HG03521 (cell line): ENCODE measurements around the gene BTBD9.
A peak's percentile ranks its signal among the peaks of the same experiment; 100 is the strongest.

ENCODE experiments used
- ATAC-seq: cut with Tn5 transposase; IDR thresholded peaks from one replicate; pipeline ENCODE4 v1.9.1; 2021; ENCODE audit warnings: mild to moderate bottlenecking, moderate library complexity; ENCODE audit not compliant: unreplicated experiment

Gene BTBD9

GRCh38 chr6:38310061-38310460 is 329.7 kb downstream of the BTBD9 start:
- no peak for ATAC-seq

- peak; percentile 65 for ATAC-seq
Observed at GRCh38 chr6:38307740-38308139, 332.0 kb downstream of the BTBD9 start.

GRCh38 chr6:38306931-38307330 is 332.8 kb downstream of the BTBD9 start:
- ATAC-seq, result no peak

GRCh38 chr6:38305995-38306681 is 333.6 kb downstream of the BTBD9 start:
- ATAC-seq, result no peak

GRCh38 chr6:38302838-38303237 is 336.9 kb downstream of the BTBD9 start:
- ATAC-seq, result no peak

DNA sequence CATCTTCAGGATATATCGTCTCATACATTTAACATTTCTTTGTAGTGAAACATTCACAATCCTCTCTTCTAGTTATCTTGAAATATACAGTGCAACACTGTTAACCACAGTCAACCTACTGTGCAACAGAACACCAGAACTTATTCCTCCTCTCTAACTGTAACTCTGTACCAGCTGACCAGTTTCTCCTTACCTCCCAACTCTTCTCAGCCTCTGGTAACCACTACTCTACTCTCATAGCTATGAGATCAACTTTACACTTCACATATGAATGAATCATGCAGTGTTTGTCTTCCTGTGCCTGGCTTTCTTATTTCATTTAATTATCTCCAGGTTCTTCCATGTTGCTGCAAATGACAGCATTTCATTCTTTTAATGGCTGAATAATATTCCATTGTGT is 337.6 kb downstream of the BTBD9 start:
- no peak for ATAC-seq

- no peak for ATAC-seq
Observed at GRCh38 chr6:38290133-38290799, 349.5 kb downstream of the BTBD9 start.

DNA sequence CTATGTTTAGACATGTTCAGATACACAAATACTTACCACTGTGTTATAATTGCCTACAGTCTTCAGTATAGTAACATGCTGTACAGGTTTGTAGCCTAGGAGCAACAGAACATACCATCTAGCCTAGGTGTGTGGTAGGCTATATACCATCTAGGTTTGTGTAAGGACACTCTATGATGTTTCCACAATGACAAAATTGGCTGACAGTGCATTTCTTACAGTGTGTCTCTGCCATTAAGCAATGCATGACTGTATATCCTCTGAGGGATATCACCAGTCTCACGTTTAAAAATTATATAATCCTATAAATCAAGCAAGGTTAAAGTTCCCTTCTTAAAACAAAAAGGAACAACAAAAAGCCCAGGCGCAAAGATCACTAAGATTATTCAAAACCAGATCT is 352.2 kb downstream of the BTBD9 start:
- ATAC-seq, result no peak

- no peak for ATAC-seq
Observed at GRCh38 chr6:38284802-38285394, 354.8 kb downstream of the BTBD9 start.

- ATAC-seq, result no peak
Observed at GRCh38 chr6:38283734-38284362, 355.9 kb downstream of the BTBD9 start.

DNA sequence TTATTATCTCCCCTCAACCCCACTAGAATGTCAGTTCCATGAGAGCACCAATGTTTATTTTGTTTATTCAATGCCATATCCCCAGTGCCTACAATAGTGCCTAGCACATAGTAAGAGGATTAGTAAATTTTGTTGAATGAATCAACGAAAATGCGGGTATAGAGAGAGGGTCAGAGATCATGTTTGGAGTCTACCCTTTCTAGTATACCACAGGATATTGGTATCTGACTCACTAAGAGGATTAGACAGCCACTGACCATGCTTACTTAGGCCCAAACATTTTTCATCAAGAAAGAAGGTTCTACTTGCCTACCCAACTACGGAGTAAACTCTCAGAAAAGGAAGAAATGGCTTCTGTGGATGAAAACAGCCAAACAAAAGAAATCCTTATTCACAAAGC is 356.8 kb downstream of the BTBD9 start:
- ATAC-seq, result no peak

- ATAC-seq, result no peak
Observed at GRCh38 chr6:38281126-38281525, 358.6 kb downstream of the BTBD9 start.

DNA sequence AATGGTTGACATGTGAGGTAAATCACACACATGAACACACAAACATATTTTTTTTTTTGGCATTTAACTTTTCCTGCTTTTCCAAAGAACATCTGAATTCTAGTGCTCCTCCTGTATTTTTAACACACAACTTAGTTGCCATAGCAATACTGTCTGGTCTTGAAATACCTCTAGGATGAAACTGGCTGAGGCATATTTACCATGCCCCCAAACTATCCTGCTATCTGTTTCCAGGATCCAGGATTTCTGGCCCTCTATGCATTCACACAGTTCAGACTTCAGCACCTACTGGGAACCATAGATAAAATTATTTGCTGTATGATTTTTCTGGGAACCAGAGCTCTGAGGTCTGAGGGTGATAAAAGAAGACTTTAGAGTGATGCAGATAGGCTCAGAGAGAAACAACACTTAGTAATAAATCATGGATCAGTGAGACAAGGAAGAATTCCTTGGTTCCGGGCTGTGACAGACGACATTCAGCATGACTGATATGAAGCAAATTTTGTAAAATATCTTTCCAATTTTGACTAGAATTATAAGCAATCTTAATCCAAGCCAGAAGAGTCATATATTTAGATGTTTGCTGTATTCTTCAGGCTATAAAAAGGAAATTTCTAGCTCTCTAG is 359.7 kb downstream of the BTBD9 start:
- no peak for ATAC-seq

GRCh38 chr6:38279423-38279822 is 360.3 kb downstream of the BTBD9 start:
- ATAC-seq, result no peak

GRCh38 chr6:38273325-38273724 is 366.4 kb downstream of the BTBD9 start:
- ATAC-seq, result no peak

DNA sequence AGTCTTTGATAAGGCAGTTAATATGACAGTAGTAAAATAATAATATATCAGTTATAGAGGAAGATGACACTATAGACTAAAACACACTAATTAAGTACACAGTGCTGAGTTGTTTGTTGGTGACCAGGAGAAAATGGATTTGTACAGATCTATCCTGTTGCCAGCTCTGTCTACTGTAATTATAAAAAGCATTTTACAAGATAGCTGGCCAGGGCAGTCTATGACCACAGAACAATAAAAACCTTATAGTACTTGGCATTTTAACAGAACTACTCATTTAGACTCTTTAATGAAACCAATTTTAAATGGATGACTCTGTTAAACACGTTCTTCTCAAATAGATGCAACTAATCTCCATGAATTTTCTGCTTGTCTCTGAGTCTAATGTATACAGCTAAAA is 367.5 kb downstream of the BTBD9 start:
- no peak for ATAC-seq

DNA sequence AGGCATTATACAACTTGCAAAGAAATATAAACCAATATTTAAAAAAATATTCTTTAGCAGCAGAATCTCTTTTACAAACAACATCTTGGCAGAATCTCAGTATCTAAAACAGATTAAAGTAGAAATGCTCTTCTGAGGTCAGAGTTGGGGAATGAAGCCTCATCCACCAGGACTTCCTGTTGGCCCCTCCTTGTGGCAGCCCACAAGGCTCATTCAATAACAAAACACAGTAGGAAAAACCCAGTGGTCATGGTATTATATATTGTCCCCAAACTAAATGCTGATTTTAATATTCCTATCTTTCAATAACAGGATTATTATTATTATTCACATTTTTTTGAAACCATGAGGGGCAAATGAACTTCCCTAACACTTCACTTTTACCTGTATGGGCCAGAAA is 368.6 kb downstream of the BTBD9 start:
- ATAC-seq, result no peak

- no peak for ATAC-seq
Observed at GRCh38 chr6:38270367-38270766, 369.4 kb downstream of the BTBD9 start.

- ATAC-seq, result no peak
Observed at GRCh38 chr6:38269461-38270172, 370.1 kb downstream of the BTBD9 start.

- no peak for ATAC-seq
Observed at GRCh38 chr6:38268342-38268741, 371.4 kb downstream of the BTBD9 start.

GRCh38 chr6:38266921-38267354 is 372.8 kb downstream of the BTBD9 start:
- ATAC-seq, result no peak
